RPMI7951 (cell line): ENCODE results near the gene SNTB2. TPM values are rescaled to one million over a fixed set of nuclear protein-coding genes. Genes with fewer than 3 reads are reported as not detected.
"Not testable (repeated sequence)": the region's sequence is repeated elsewhere in the genome, so short reads cannot be mapped to it uniquely, and the experiment has no call there.

Experiments used
- DNase-seq: peaks from one replicate; pipeline ENCODE4 v3.0.0-alpha.2; 2012; ENCODE audit warnings: low read depth
- total RNA-seq: library from RNA; depleted of rRNA; stranded (reverse); fragments of >200 nt; shearing (Covaris generic); gene quantifications from 2 replicates; pipeline ENCODE4 v1.2.3, GENCODE V29; 2014; rRNA removed

SNTB2 gene
- 25.8 and 26.2 TPM in 2 replicates for total RNA-seq

DNA sequence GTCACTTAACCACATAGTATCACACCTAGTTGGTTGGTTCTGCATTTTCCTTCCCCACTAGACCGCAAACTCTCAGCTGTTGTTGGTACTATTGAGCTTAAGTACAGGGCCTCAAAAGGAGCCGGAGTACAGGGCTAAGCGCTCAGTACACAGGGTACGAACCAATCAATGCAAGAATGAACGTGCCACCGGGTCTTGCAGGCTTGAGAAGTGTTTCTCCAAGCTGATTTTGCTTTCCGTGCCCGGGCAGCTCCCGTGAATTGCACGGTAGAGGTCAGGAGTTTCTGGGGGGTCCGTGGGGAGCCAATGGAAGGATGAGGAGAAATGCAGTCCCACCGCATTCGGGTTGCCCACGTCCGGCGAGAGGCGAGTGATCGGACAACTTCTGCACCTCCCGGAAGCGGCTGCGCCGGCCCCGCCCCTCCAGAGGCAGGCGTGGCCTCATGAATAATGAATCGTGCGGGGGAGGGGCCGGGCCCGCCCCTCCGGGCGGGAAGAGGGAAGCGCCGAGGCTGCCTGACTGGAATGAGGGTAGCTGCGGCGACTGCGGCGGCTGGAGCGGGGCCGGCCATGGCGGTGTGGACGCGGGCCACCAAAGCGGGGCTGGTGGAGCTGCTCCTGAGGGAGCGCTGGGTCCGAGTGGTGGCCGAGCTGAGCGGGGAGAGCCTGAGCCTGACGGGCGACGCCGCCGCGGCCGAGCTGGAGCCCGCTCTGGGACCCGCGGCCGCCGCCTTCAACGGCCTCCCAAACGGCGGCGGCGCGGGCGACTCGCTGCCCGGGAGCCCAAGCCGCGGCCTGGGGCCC, at the start of gene SNTB2:
SNTB2 (plus strand) TSS at position 523 of the 804 bp plus-strand sequence; CDS start at position 526, 3 bp downstream.
- peak; percentile 89 for DNase-seq

DNA sequence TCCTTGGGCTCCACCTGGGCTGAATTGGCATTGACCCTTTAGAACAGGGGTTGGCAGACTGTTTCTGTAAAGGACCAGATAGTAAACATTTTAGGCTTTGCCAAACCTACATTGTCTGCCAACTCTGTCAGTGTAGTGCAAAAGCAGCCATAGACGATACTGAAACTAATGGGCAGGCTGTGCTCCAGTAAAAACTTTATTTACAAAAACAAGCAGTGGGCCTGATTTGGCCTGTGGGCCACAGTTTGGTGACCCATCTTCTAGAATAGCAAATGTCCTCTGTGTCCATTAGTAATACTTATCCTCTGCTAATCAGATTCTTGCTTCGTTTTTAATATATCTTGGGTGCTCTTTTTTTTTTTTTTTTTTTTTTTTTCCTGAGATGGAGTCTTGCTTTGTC, 48.4 kb upstream of the SNTB2 start:
- no peak for DNase-seq

DNA sequence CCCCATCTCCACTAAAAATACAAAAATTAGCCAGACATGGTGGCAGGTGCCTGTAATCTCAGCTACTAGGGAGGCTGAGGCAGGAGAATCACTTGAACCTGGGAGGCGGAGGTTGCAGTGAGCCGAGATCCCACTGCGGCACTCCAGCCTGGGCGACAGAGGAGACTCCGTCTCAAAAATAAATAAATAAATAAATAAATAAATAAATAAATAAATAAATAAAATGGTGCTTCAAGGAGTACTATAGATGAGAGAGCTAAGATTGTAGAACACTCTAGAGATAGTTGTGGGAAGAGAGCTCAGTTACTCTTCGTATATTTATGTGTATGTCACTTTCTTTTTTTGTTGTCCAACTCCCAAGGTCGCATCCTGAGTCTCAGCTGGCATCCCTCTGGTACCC, 47.5 kb upstream of the SNTB2 start:
- not testable (repeated sequence) for DNase-seq

DNA sequence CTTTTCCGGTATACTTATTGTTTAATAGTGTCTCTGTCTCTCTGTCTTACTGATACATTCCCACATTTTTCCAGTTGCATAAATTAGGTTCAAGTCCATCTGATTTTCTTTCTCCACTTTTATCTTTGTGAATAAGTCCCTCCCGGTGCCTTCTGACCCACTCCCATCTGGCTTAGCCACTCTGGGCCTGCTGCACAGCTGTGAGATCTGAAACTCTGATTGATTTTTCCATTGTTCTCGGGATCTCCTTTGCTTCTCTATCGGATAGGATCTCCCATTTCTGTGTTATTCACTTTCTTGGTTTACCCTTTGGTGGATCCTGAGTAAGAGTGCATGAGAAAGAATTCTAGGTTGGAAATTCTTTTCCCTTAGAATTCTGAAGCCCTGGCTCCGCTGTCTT, 46.0 kb upstream of the SNTB2 start:
- DNase-seq, result no peak

DNA sequence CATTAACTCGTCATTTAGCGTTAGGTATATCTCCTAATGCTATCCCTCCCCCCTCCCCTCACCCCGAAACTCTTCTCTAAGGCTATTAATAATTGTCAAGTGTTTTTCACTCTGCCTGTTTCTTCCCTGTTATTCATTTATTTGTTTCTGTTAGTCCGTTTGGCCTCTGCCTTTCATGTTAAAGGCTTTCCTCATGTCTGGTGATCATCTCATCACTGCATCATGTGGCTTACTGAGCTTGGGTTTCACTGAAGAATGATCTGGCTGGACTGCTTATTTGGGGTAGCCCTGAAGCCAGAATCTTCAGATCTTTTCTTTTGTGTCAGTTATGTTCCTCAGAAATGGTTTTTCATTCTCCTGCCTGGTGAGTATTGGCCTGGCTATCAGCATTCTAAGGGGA, 45.0 kb upstream of the SNTB2 start:
- no peak for DNase-seq

DNA sequence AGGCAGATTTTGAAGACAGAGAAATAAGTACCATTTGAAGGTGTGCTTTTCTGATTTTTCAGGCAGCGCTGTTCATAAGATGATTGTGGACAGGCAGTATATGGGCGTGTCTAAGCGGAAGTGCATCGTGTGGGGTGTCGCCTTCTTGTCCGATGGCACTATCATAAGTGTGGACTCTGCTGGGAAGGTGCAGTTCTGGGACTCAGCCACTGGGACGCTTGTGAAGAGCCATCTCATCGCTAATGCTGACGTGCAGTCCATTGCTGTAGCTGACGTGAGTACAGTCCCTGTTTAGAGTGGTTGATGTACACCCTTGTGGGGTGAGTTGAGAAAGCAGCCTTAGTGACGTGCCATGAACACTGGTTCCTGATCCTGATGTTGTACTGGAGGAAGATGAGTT, 43.8 kb upstream of the SNTB2 start:
- DNase-seq, result peak; percentile 14

DNA sequence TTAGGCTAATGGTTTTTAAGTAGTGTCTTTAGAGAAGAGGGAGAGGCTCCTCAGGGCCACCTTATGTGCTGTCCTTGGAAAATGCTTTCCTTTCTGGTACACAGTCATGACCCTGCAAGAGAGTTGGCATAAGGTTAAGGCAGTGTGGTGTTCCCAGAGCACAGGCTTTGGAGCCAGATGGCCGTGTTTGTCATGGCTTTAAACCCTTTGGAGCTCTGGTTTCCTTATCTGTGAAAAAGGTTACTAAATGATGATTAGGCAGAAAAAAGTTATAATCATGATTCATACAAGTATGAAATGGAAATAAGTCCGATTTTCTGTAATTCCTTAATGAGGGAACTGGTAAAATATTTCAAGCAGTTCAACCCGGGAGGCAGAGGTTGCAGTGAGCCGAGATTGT, 41.3 kb upstream of the SNTB2 start:
- DNase-seq, result no peak

DNA sequence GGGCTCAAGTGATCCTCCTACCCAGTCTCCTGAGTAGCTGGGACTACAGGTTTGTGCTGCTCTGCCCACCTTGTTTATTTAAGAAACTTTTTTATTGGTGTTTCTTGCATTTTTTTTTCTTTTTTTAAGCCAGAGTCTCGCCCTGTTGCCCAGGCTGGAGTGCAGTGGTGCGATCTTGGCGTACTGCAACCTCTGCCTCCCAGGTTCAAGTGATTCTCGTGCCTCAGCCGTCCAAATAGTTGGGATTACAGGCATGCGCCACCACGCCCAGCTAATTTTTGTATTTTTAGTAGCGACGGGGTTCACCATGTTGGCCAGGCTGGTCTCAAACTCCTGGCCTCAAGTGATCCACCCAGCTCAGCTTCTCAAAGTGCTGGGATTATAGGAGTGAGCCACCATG, 37.3 kb upstream of the SNTB2 start:
- DNase-seq, result not testable (repeated sequence)

DNA sequence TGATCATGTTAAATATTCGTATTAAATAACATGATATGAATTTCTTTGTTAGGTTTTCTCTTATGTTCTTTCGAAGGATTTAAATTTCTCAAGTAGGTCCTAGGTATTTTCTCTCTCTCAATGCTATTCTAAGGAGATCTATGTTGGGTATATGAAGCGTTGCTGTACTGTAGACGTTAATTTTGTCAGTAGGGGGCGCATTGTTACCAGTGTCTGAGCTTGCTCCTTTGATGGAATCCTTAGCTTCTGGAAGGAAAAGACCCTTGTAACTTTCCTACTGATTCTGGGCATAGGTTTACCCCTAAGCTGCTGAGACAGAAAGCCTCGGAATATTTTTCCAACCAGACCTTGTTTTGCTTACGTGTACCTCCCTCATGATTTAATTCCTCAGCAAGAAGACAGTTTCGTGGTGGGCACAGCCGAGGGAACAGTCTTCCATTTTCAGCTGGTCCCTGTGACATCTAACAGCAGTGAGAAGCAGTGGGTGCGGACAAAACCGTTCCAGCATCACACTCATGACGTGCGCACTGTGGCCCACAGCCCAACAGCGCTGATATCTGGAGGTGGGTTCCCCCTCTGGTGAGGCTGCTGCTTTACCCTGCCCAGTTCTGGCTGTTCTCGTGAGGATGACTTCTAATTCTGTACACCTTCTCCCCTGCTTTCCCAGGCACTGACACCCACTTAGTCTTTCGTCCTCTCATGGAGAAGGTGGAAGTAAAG, 36.7 kb upstream of the SNTB2 start:
- peak; percentile 74 for DNase-seq

DNA sequence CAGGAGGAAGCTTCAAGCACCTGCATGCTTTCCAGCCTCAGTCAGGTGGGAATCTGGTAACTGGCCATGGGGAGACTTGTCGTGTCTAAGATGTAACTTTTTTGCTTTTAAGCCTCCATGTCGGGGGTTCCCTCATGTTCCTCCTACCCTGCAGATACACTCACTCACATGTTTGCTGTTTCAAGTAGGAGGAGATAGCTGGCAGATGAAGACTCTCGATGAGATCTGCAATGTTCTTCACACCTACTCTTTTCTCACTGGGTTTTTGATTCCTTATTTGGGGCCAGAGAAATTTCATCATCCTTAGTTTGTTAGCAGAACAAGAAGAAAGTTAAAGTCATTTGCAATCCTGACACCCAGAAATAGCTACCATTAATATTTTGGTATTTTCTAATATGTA, 29.8 kb upstream of the SNTB2 start:
- DNase-seq, result no peak

DNA sequence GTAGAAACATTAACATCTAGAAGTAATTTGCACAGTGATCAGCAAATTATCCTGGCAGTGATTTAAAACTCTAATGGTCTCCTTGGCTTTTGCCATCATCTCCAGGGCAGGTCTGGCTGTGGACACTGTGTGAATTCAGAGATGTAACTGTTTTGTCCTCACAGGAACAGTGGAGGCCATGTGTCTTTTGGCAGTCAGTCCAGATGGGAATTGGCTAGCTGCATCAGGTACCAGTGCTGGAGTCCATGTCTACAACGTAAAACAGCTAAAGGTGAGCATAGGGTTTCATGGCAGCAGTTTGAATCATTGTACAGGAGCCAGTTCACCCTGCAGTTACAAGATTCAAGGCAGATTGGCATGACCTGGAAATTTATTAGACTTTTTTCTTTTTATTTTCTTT, 26.8 kb upstream of the SNTB2 start:
- no peak for DNase-seq

DNA sequence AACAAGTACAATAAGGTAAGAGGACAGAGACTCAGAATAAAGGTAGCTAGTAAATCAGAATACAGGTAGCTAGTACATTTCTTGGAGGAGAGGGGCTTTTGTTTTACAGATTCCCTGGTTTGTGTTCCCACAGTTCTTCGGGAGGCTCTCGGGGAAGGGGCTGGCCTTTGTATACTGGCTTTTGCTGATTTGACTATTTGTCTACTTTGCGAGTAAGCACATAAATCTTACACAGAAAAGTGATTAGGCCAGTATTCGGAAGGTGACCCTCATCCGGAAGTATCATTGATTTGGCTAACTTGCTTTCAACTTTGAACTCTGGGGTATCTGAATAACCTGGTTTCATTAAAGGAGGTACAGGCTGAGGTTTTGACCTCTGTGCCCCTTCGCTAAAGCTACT, 21.4 kb upstream of the SNTB2 start:
- DNase-seq, result no peak

DNA sequence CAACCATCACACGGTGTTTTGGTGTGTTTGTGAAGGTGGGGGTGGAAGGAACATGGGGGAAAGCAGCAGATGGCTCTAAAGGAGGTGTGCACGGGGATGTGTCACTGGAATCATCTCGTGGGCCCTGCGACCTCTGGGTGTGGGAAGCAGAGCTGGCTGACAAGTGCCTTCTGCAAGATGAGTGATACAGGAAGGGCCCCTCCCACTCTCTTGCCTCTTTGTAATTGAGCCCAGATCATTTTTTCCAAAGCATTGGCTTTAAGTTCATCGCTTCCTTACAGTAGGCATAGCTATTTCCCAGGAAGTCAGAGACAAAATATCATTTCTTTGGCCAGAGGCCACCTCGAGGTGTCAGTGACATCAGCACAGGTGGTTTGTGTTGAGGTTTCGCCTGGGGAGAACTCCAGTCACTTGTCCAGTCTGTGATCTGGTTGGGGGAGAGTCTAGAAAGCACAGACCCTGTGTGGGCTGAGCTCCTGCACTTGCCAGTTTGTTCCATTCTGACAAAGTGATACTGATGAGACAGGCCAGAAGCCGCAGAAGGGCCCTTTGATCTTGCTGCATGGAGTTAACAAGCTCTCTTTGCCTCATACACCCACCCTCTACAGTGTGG, 20.6 kb upstream of the SNTB2 start:
- peak; percentile 69 for DNase-seq

DNA sequence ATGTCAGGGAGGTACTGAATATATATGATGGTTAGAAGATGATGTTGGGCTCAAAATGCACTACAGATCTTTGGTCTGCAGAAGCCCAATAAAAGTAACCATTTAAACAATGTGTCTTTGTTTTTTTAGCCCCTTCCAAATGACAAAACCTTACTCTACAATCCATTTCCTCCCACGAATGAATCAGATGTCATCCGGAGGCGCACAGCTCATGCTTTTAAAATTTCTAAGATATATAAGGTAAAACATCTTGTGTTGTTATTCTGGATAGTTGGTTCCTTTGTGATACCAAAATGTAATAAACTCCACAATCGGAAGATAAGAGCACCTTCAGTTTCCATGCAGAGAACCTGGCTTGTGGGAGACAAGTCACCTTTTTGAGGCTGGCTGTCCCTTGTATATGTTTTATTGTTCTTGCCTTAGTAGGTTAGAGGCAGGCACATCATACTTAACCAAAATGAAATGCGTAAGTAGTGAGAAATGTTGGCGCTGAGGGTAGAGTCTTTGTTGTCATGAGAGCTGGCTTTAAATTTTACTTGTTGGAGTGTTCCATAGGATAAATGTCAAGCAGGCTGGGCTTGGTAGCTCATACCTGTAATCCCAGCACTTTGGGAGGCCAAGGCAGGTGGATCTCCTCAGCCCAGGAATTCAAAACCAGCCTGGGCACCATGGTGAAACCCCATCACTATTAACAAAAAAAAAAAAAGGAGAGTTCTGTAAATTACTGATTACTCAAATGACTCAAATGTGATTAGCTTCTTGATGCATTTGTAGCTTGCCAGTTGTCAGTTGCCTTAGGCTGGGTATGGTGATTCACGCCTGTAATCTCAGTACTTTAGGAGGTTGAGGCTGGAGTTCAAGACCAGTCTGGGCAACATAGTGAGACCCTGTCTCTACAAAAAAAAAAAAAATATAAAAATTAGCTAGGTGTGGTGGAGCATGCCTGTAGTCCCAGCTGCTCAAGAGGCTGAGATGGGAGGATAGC, 19.7 kb upstream of the SNTB2 start:
- DNase-seq, result peak; percentile 63

DNA sequence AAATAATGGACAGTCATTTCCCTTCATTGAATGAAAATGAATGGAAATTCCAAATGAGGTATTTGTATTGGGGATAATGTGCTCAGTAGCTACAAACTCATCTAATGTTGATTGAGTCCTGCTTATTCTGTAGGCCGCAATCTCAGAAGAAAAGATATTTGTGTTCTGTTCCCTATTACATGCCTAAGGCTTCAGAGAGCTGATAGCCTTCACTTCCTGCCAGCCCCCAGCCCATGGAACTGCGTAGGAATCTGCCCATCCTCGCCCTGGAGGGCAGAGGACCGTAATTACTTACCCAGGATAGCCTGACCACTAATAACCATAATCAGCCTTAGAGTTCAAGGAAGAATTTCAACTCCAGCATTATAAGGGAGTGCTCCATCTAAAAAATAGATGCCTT, 17.9 kb upstream of the SNTB2 start:
- DNase-seq, result no peak

DNA sequence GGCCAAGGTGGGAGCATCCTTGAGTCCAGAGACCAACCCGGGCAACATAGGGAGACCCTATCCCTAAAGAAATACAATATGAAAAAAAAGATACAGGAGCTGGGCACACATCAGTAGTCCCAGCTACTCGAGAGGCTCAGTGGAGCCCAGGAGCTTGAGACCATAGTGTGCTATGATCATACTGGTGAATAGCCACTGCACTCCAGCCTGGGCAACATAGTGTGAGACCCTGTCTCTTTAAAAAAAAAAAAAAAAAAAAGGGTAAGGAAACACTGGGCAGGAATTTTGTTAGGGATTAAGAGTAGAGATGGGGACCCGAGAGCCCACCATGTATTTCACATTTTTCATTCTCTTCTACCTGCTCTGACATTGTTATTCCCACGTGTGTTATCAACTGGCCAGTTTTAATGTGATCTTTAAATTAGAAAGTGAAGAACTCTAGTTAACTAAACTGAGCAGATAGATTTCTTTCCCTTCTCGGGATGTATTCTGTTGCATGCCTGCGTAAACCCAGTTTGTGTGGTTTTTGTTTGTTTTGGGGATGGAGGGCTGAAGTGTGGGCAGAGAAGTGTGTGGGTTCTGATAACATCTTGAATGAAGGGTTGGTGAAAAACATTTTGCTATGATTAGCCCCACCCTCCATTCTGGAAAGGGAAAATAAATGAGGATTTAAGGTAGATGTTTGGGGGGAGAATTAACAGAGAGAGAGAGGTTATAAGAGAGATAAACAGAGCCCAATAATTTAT, 17.2 kb upstream of the SNTB2 start:
- no peak for DNase-seq

DNA sequence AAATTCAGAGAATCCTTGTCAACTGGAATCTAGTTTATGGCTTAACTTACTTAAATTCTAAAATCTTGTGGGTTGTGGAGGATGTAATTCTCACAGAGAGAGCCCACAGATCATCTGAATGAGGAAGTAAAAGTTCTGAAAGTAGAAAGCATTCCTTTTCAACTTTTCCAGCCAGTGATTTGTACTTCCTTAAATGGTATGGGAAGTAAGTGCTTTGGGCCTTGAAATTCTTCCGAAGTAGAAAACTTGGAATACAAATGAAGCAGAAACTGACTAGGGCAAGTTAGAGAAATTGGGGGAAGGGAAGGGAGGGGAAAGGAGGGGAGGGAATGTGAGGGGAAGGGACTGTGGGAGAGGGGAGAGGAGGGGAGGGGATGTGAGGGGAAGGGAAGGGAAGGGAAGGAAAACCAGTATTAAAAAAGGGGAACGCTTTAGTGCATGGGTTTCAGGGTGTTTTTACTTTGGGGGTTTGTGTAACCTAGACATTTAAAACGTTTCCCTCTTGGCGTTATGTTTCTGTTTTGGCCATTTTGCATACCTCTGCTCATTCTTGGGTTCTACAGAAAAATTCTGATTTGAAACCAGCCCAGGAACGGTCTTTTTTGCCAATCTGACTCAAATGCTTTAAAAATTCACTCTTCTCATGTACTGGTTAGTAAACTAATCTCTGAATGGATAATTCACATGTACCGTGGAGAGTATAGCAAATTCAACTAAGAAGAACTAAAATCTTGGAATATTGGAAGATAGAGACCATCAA, 15.5 kb upstream of the SNTB2 start:
- peak; percentile 20 for DNase-seq

DNA sequence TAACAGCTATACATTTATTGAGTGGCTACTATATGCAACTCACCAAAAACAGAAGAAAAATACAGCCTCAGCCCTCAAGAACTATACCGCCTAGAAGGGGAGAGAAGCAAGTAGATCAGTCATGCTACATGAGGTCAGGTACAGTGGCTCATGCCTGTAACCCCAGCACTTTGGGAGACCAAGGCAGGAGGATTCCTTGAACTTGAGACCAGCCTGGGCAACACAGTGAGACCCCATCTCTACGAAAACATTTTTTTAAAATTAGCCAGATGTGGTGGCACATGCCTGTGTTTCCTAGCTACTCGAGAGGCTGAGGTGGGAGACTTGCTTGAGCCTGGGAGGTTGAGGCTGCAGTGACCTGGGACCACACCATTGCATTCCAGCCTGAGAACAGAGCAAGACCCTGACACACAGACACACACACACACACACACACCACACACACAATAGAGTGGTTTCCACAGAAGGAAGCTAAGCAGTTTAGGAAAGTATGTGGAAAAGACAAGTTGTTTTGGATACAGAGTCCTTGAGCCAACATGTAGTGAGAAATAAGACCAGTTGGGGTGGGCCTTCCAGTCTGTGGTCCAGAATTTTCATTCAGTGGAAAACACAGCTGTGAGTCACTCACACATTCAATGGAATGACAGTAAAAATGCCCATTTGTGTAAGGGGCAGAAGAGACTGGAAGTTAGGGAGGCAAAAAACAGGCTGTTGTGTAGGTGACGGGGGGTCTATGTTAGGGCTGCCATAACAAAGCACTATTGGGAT, 10.7 kb upstream of the SNTB2 start:
- peak; percentile 76 for DNase-seq

DNA sequence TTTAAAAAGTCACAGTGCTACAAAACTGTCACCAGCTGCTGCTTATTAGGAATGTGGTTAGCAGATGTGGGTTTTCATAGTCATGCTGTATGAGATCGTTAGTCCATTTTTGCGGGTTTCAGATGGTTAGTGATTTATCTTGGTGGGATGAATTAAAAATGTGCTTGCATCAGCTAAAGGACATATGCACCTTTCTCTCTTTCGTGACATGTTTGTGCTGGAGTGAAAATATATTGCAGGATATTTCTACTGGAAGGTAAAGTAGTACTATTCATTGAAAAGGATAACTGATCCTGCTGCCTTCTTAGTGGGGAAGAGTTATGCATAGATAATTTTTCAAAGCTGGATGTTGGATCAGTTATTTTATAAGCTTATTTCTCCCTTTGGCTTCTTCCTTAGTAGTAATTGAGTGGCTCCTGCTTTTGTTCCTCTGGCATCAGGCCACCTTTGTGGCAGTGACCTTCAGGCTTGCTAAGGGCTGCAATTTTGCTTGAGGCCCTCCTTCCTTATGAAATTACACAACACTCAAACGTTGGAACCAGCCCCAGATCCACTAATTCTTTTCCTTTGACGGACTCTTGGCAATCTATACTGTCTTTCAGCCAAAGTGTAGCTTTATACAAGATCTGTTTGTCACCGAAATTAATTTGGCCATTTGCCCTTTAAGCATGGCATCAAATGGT, 7.5 kb upstream of the SNTB2 start:
- peak; percentile 96 for DNase-seq
